Suprapubic skin (tissue), 4 donors: ENCODE measurements around the gene NUP58.

Experiments used
- CTCF ChIP-seq, 2 donors: fragments of 200-600 bp in 1 of 2; fragments of 450-650 bp in 1 of 2; sonication (generic) in 1 of 2; IDR thresholded peaks; one replicate each; pipeline ENCODE4 v1.5.1; 2016 to 2019; ENCODE audit warnings: antibody characterized with exemption in 2 of 2, mild to moderate bottlenecking in 1 of 2, moderate library complexity in 1 of 2
- EP300 ChIP-seq: sonication (generic); formaldehyde crosslinking; IDR thresholded peaks from one replicate; pipeline ENCODE4 v1.6.1; 2017; ENCODE audit warnings: antibody characterized with exemption
- POLR2A ChIP-seq, 2 donors: fragments of 450-650 bp; IDR thresholded peaks; one replicate each; pipeline ENCODE4 v1.6.1; 2017; ENCODE audit warnings: antibody characterized with exemption in 2 of 2, mild to moderate bottlenecking in 2 of 2, moderate library complexity in 2 of 2
- POLR2AphosphoS5 ChIP-seq, 3 donors: sonication (generic); formaldehyde crosslinking; IDR thresholded peaks; one replicate each; pipeline ENCODE4 v1.6.1; 2017; ENCODE audit warnings: antibody characterized with exemption in 3 of 3

GRCh38 chr13:25281193-25281934 is 20.1 kb upstream of the NUP58 start:
- TF ChIP-seq POLR2A (IDR thresholded peaks at IDR 0.05) (no peak), CTCF (IDR thresholded peaks at IDR 0.05) (no peak), EP300 (no peak), POLR2AphosphoS5 (IDR thresholded peaks at IDR 0.05) (no peak)
